Mesendoderm (in vitro differentiated cells): Measurements from ENCODE around the gene KIF3B.
"Not testable (repeated sequence)": the region's sequence is repeated elsewhere in the genome, so short reads cannot be mapped to it uniquely, and the experiment has no call there.

ENCODE experiments used
- DNase-seq: peaks from one replicate; pipeline ENCODE4 v3.0.0; 2013
- H2AK5ac ChIP-seq: 2 replicates; pipeline ENCODE4 v1.6.1; 2013; ENCODE audit warnings: low read length, inconsistent platforms
- H2BK120ac ChIP-seq: 2 replicates; pipeline ENCODE4 v1.6.1; 2013; ENCODE audit warnings: low read depth, mild to moderate bottlenecking, low read length, moderate library complexity, mixed read lengths
- H2BK15ac ChIP-seq: replicated peaks from 2 replicates; pipeline ENCODE4 v1.6.1; 2013; ENCODE audit warnings: low read depth, mild to moderate bottlenecking, moderate library complexity
- H2BK5ac ChIP-seq: 2 replicates; pipeline ENCODE4 v1.6.1; 2013; ENCODE audit warnings: low read length, inconsistent platforms
- H3K18ac ChIP-seq: 2 replicates; pipeline ENCODE4 v1.6.1; 2013; ENCODE audit warnings: mild to moderate bottlenecking, low read length, mixed read lengths
- H3K23ac ChIP-seq: one replicate; pipeline ENCODE4 v1.6.1; 2013; ENCODE audit warnings: low read length
- H3K27ac ChIP-seq: 2 replicates; pipeline ENCODE4 v1.5.1; 2013; ENCODE audit warnings: low read depth, mild to moderate bottlenecking, inconsistent platforms, low read length, moderate library complexity
- H3K27me3 ChIP-seq: 2 replicates; pipeline ENCODE4 v1.6.1; 2013; ENCODE audit warnings: low read length, control low read depth, mild to moderate bottlenecking, inconsistent platforms; ENCODE audit not compliant: insufficient read depth, poor library complexity
- H3K36me3 ChIP-seq: 2 replicates; pipeline ENCODE4 v1.6.1; 2013; ENCODE audit warnings: low read length, inconsistent platforms; ENCODE audit not compliant: control insufficient read depth, insufficient read depth
- H3K4ac ChIP-seq: one replicate; pipeline ENCODE4 v1.6.1; 2013; ENCODE audit warnings: low read depth, mild to moderate bottlenecking, low read length, moderate library complexity
- H3K4me1 ChIP-seq: 2 replicates; pipeline ENCODE4 v1.6.1; 2013; ENCODE audit warnings: low read depth, low read length, inconsistent platforms; ENCODE audit not compliant: control insufficient read depth
- H3K4me2 ChIP-seq: 2 replicates; pipeline ENCODE4 v1.6.1; 2013; ENCODE audit warnings: low read length
- H3K4me3 ChIP-seq: 2 replicates; pipeline ENCODE4 v1.5.1; 2013; ENCODE audit warnings: mild to moderate bottlenecking, low read length
- H3K56ac ChIP-seq: one replicate; pipeline ENCODE4 v1.6.1; 2013; ENCODE audit warnings: low read length
- H3K79me1 ChIP-seq: 2 replicates; pipeline ENCODE4 v1.6.1; 2013; ENCODE audit warnings: low read length, inconsistent platforms
- H3K79me2 ChIP-seq: 2 replicates; pipeline ENCODE4 v1.6.1; 2013; ENCODE audit warnings: mild to moderate bottlenecking, low read length; ENCODE audit not compliant: control insufficient read depth, insufficient read depth
- H3K9ac ChIP-seq: 2 replicates; pipeline ENCODE4 v1.6.1; 2013; ENCODE audit warnings: low read length, inconsistent platforms
- H4K5ac ChIP-seq: one replicate; pipeline ENCODE4 v1.6.1; 2013; ENCODE audit warnings: low read length
- H4K8ac ChIP-seq: one replicate; pipeline ENCODE4 v1.6.1; 2013; ENCODE audit warnings: low read depth, mild to moderate bottlenecking, control low read depth, low read length, moderate library complexity
- WGBS: extraction: QIAGEN DNeasy Blood & Tissue Kit; methylation state at CpG from one replicate; pipeline ENCODE4 v1.1.7; 2013; ENCODE audit warnings: low lambda C conversion rate, missing lambda C conversion rate; ENCODE audit not compliant: insufficient coverage; ENCODE audit errors: extremely low coverage; 5-methylcytosine and 5-hydroxymethylcytosine counted together

KIF3B gene

DNA sequence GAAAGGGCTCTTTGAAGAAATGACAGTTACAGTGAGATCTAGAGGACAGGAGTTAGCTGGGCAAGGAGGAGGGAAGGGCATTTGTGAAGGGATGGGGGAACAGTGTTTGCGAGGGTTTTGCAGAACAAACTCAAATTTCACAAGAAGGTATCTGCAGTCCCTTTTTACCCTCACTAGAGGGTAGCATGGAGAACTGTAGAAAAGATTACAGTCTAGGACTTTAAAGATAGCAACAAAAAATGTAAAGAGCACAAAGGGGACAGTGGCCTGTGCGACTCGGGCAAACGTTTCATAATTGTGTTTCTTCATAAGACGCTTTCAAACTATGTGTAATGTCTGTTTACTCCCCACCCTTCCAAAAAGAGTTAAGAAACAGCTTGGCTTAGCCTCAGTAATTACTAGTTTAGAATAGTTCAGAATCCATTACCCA, 59.5 kb downstream of the KIF3B start:
- H3K79me1 ChIP-seq, result no peaks in the 10 kb centered on the region
- no peak overlapping the region for H3K4ac ChIP-seq
- no peaks in the 10 kb centered on the region for H3K36me3 ChIP-seq
- H2BK120ac ChIP-seq, result no peak overlapping the region
- H3K79me2 ChIP-seq, result no peaks in the 10 kb centered on the region
- no peak overlapping the region for H3K9ac ChIP-seq
- peak; percentile 54 for DNase-seq
- H3K23ac ChIP-seq, result no peak overlapping the region
- H2BK5ac ChIP-seq, result no peak overlapping the region
- H2AK5ac ChIP-seq, result no peak overlapping the region
- H3K18ac ChIP-seq, result no peak overlapping the region
- no peak overlapping the region for H3K4me2 ChIP-seq
- H3K27ac ChIP-seq, result no peak overlapping the region
- no peak overlapping the region for H4K8ac ChIP-seq
- no CpG with 5 or more reads among the region's 5 CpGs for WGBS
- H3K4me3 ChIP-seq, result no peak overlapping the region
- no peak overlapping the region for H4K5ac ChIP-seq
- H2BK15ac ChIP-seq, result no peak overlapping the region
- no peaks in the 10 kb centered on the region for H3K27me3 ChIP-seq
- no peaks in the 10 kb centered on the region for H3K4me1 ChIP-seq
- no peak overlapping the region for H3K56ac ChIP-seq

DNA sequence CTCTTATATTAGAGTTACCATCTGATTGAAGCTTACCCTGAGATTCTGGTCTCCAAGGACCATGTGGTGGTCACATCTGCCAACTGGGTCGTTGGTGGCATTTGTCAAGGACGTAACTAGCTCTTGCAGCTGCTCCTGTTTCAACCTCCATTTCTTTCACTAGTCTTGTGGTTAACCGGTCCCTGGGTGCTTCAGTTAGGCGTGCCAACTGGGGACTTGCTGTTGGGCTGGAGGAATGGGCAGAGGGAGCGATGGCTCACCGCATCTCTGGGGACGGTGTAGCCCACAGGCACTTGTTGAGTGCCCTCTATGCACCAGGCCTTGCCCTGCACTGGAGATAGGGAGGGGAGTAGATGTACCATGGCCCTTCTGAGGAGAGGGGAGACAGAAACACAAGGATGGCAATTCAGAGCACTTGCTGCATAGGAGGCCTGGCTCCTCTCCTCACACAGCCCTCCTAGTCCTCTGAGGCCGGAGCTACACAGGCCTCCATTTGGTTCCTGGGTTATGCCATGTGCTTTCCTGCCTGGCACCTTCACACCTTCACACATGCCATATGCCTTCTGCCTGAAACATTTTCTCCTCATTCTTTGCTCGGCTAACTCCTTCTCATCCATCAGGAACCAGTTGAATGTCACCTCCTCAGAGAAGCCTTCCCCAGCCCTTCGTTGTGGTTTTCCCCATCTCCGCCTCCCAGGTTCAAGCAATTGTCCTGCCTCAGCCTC, 60.6 kb downstream of the KIF3B start:
- Histone ChIP-seq H3K79me1 (no peaks in the 10 kb centered on the region), H3K36me3 (no peaks in the 10 kb centered on the region), H3K27ac (no peak overlapping the region), H3K56ac (peak overlapping the region; percentile 25), H3K27me3 (no peaks in the 10 kb centered on the region), H3K79me2 (no peaks in the 10 kb centered on the region), H4K5ac (no peak overlapping the region), H2BK15ac (no peak overlapping the region), H3K4ac (no peak overlapping the region), H3K23ac (no peak overlapping the region), H3K4me1 (no peaks in the 10 kb centered on the region), H3K9ac (no peak overlapping the region), H2BK5ac (no peak overlapping the region), H3K4me3 (no peak overlapping the region), H2AK5ac (no peak overlapping the region), H3K18ac (no peak overlapping the region), H3K4me2 (no peak overlapping the region), H2BK120ac (no peak overlapping the region), H4K8ac (no peak overlapping the region)
- DNase-seq, result no peak
- WGBS, result no CpG with 5 or more reads among the region's 11 CpGs

DNA sequence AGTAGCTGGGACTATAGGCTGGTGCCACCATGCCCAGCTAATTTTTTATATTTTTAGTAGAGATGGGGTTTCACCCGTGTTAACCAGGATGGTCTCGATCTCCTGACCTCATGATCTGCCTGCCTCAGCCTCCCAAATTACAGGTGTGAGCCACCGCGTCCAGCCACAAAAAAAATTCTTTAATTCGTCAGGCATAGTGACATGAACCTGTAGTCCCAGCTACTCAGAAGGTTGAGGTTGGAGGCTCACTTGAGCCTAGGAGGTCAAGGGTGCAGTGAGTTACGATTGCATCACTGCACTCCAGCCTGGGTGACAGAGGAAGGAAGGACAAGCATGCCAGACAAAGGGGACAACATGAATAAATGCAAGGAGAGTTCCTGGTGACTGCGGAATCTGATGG, 61.2 kb downstream of the KIF3B start:
- Histone ChIP-seq H2BK5ac (no peak overlapping the region), H4K8ac (no peak overlapping the region), H3K4me2 (no peak overlapping the region), H3K79me1 (no peaks in the 10 kb centered on the region), H2AK5ac (no peak overlapping the region), H3K27ac (no peak overlapping the region), H3K56ac (no peak overlapping the region), H3K23ac (no peak overlapping the region), H3K4me3 (no peak overlapping the region), H3K4me1 (no peaks in the 10 kb centered on the region), H3K79me2 (no peaks in the 10 kb centered on the region), H3K27me3 (no peaks in the 10 kb centered on the region), H2BK15ac (no peak overlapping the region), H3K9ac (no peak overlapping the region), H3K4ac (no peak overlapping the region), H3K36me3 (no peaks in the 10 kb centered on the region), H4K5ac (no peak overlapping the region), H3K18ac (no peak overlapping the region), H2BK120ac (no peak overlapping the region)
- DNase-seq, result peak; percentile 11
- no CpG with 5 or more reads among the region's 7 CpGs for WGBS

DNA sequence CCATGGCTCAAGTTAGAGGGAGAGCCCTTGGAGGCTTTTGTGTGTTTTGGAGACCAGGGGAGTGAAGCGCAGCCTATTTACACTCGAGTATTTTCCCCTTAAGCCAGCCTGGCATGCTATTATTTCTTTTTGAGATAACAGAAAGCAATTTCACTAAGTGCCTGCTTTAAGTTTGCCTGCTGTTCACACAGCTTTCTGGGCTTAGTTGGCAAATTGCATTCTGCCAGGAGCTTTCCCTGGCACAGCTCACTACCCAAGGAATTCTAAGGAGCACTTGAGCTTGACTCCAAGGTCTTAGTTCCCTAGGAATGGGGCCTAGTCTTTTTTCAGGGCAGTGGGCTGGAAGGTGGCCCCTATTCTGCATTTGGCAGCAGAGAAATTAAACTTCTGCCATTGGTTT, 61.7 kb downstream of the KIF3B start:
- Histone ChIP-seq H3K79me2 (no peaks in the 10 kb centered on the region), H3K4me1 (no peaks in the 10 kb centered on the region), H3K79me1 (no peaks in the 10 kb centered on the region), H3K23ac (no peak overlapping the region), H3K27me3 (no peaks in the 10 kb centered on the region), H3K36me3 (no peaks in the 10 kb centered on the region), H2AK5ac (no peak overlapping the region), H3K4me3 (no peak overlapping the region), H4K8ac (no peak overlapping the region), H3K4ac (no peak overlapping the region), H3K9ac (no peak overlapping the region), H2BK15ac (no peak overlapping the region), H3K4me2 (no peak overlapping the region), H2BK120ac (no peak overlapping the region), H3K56ac (no peak overlapping the region), H3K27ac (no peak overlapping the region), H2BK5ac (no peak overlapping the region), H4K5ac (no peak overlapping the region), H3K18ac (no peak overlapping the region)
- no peak for DNase-seq
- WGBS, result no CpG with 5 or more reads among the region's 2 CpGs

DNA sequence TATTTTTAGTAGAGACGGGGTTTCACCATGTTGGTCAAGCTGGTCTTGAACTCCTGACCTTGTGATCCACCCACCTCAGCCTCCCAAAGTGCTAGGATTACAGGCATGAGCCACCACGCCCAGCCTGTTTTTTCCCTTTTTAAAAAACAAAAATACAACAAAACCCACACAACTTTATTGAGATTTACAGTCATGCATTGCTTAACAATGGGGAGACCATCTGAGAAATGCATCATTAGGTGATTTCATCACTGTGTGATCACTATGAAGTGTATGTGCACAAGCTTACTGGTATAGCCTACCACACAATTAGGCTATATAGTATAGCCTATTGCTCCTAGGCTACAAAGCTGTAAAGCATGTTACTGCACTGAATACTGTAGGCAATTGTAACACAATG, 63.6 kb downstream of the KIF3B start:
- not testable (repeated sequence) for H3K79me2 ChIP-seq, H3K4me3 ChIP-seq, H3K27me3 ChIP-seq, H3K27ac ChIP-seq, H3K79me1 ChIP-seq, H3K18ac ChIP-seq, H3K9ac ChIP-seq, H2AK5ac ChIP-seq, H4K5ac ChIP-seq, H3K4ac ChIP-seq, H3K4me1 ChIP-seq, DNase-seq, H4K8ac ChIP-seq, H2BK120ac ChIP-seq, H2BK15ac ChIP-seq, H3K4me2 ChIP-seq, H3K56ac ChIP-seq, H3K36me3 ChIP-seq, H3K23ac ChIP-seq, H2BK5ac ChIP-seq
- no CpG with 5 or more reads among the region's 2 CpGs for WGBS

DNA sequence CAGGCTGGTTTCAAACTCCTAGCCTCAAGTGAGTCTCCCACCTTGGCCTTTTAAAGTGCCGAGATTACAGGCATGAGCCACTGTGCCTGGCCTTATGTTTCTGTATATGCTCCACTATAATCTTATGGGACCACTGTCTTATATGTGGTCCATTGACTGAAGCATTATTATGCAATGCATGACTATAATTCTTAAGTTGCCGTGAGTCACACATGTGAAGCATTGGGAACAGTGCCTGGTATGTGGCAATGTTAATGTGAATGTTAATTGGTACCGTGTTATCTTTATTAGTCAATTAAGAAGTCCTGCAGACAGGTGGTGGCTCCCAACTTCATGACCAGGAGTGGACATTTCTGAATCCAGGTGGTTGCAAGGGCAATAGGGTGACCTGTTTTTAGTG, 66.0 kb downstream of the KIF3B start:
- H3K36me3 ChIP-seq, result no peaks in the 10 kb centered on the region
- no peak overlapping the region for H3K9ac ChIP-seq
- H4K8ac ChIP-seq, result no peak overlapping the region

More for the DNA sequence above, 66.0 kb downstream of the KIF3B start:
- no peak overlapping the region for H4K5ac ChIP-seq
- H2BK15ac ChIP-seq, result no peak overlapping the region
- H2AK5ac ChIP-seq, result no peak overlapping the region
- H3K27me3 ChIP-seq, result no peaks in the 10 kb centered on the region
- H3K23ac ChIP-seq, result no peak overlapping the region
- H3K27ac ChIP-seq, result no peak overlapping the region
- H3K79me2 ChIP-seq, result no peaks in the 10 kb centered on the region
- H3K79me1 ChIP-seq, result no peaks in the 10 kb centered on the region
- no peaks in the 10 kb centered on the region for H3K4me1 ChIP-seq
- H2BK120ac ChIP-seq, result no peak overlapping the region
- no peak overlapping the region for H3K4me3 ChIP-seq
- DNase-seq, result no peak
- H3K18ac ChIP-seq, result no peak overlapping the region
- WGBS, result no CpG with 5 or more reads among the region's 3 CpGs
- no peak overlapping the region for H3K56ac ChIP-seq
- no peak overlapping the region for H2BK5ac ChIP-seq
- no peak overlapping the region for H3K4ac ChIP-seq
- no peak overlapping the region for H3K4me2 ChIP-seq
